ENCODE data around the gene RABGAP1L. TPM values are rescaled to one million over a fixed set of nuclear protein-coding genes. Genes with fewer than 3 reads are reported as not detected.
"Not testable (repeated sequence)": the region's sequence is repeated elsewhere in the genome, so short reads cannot be mapped to it uniquely, and the experiment has no call there.

RABGAP1L gene
- total RNA-seq, 2 experiments from 2014 or later: 98.1 to 158 TPM

DNA sequence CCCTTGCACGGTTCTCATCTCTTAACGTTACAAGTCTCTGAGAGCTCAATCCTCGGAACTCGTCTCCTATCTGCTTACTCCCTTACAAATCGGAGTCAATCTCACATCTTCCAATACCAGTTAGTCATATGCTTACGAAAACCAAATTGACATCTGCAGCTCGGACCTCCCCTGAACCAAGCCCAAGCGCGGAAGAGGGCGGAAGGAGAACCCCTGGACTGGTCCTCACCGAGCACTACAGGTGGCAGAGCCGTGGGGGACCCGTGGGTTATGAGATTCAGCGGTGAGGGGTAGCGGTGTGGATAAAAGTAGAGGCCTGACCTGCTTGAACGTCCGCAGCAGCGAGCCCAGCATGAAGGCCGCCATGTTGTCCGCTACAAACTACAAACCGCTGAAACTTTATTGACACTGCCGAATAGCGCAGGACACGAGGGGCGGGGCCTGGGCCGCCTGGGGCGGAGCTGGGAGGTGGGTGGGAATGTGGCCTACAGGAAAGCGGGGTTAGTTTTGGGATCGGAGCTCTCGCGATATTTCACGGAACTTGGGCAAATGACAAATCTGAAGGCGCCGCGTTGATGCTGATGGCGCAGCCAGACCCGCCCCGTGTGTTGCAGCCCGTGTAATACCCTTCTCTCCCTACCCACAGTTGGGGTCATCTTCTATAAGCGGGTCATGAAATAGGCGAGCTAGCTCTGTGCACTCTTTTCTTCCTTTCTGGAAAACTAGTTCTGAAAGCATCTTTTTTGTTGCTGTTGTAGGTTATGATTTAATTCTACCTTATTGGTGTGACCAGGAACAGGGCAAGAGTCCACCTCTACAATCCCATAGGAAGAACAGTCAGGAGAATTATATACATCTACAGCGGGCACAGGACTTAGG, 864.0 kb downstream of the RABGAP1L start, which contains the start of gene MRPS14:
Gene MRPS14 (minus strand): TSS at position 383 of the 879 bp plus-strand sequence. CDS start 17 bp downstream, at position 366.
- intact Hi-C loops (cut with micrococcal nuclease; ENCODE audit: unreplicated experiment): loop anchor here (2.0 to 10.0 kb wide), 2 partner anchors 22 to 1182 kb away; partner anchors contain the start of gene COP1
- DNase-seq (ENCODE audit: low spot score): peak; percentile 99
- Histone ChIP-seq H4K20me1 (ENCODE audit: insufficient read depth, low read length) (no peaks in the 10 kb centered on the region), H3K27ac (ENCODE audit: low read depth, low read length, poor library complexity, severe bottlenecking) (peak within 1 kb of the TSS; percentile 64), H3K79me2 (ENCODE audit: insufficient read depth, low read depth, low read length) (peaks cover 34% of the 10 kb centered on the region), H3K4me3 (ENCODE audit: low read depth, low read length, poor library complexity, severe bottlenecking) (peak within 1 kb of the TSS; percentile 96), H3K9me3 (ENCODE audit: low read length) (no peaks in the 10 kb centered on the region), H3K4me1 (ENCODE audit: insufficient read depth, low read length, poor library complexity, severe bottlenecking) (peaks cover 18% of the 10 kb centered on the region), H3K9me2 (ENCODE audit: insufficient read depth, low read length) (no peaks in the 10 kb centered on the region), H3K36me3 (ENCODE audit: insufficient read depth, low read length) (peaks cover 10% of the 10 kb centered on the region; the same call in 1 of the 2 replicates), H3K4me2 (ENCODE audit: low read length) (peak within 1 kb of the TSS; percentile 89), H2AFZ (ENCODE audit: low read length) (peak within 1 kb of the TSS; percentile 98)
- TSS peak; percentile 84 for BruUV-seq (replicated peaks)
- ChIA-PET POLR2A (interaction anchor here (0.5 to 2.2 kb wide), 17 partner anchors 9 to 1155 kb away, joined by 3 to 27 read pairs (median 3); partner anchors contain the start of genes CACYBP, GAS5 and ZBTB37), CTCF (ENCODE audit: unreplicated experiment) (interaction anchor here (0.6 to 1.6 kb wide), 5 partner anchors 22 to 346 kb away, joined by 3 to 5 read pairs (median 3); no protein-coding TSS in a partner anchor)
- no peak for TF ChIP-seq EZH2phosphoT487 (IDR thresholded peaks at IDR 0.05; ENCODE audit: borderline replicate concordance, low read depth, low read length)
- TF ChIP-seq CTCF (conservative IDR thresholded peaks at IDR 0.05; ENCODE audit: low read length): no peak

GRCh38 chr1:175023922-175024242, 864.6 kb downstream of the RABGAP1L start:
- H3K4me3 ChIP-seq (ENCODE audit: low read depth, low read length, poor library complexity, severe bottlenecking): peak overlapping the region; percentile 96
- peaks cover 34% of the 10 kb centered on the region for H3K79me2 ChIP-seq (ENCODE audit: insufficient read depth, low read depth, low read length)
- H3K9me3 ChIP-seq (ENCODE audit: low read length); DNase-seq (ENCODE audit: low spot score); H3K36me3 ChIP-seq (ENCODE audit: insufficient read depth, low read length); H3K9me2 ChIP-seq (ENCODE audit: insufficient read depth, low read length); H4K20me1 ChIP-seq (ENCODE audit: insufficient read depth, low read length): not testable (repeated sequence)
- peaks cover 18% of the 10 kb centered on the region for H3K4me1 ChIP-seq (ENCODE audit: insufficient read depth, low read length, poor library complexity, severe bottlenecking)
- ChIA-PET CTCF (ENCODE audit: unreplicated experiment) (interaction anchor here (0.9 to 1.6 kb wide), 4 partner anchors 23 to 121 kb away, joined by 3 to 5 read pairs (median 3); no protein-coding TSS in a partner anchor), POLR2A (interaction anchor here (0.5 to 2.2 kb wide), 9 partner anchors 10 to 649 kb away, joined by 3 to 27 read pairs (median 3); partner anchors contain the start of gene CACYBP)
- BruUV-seq (replicated peaks): TSS peak; percentile 99
- peak overlapping the region; percentile 89 for H3K4me2 ChIP-seq (ENCODE audit: low read length)
- intact Hi-C loops (cut with micrococcal nuclease; ENCODE audit: unreplicated experiment): loop anchor here (2.0 to 10.0 kb wide), 2 partner anchors 23 to 1181 kb away; partner anchors contain the start of gene COP1
- H3K27ac ChIP-seq (ENCODE audit: low read depth, low read length, poor library complexity, severe bottlenecking): peak overlapping the region; percentile 64
- peak overlapping the region; percentile 98 for H2AFZ ChIP-seq (ENCODE audit: low read length)

DNA sequence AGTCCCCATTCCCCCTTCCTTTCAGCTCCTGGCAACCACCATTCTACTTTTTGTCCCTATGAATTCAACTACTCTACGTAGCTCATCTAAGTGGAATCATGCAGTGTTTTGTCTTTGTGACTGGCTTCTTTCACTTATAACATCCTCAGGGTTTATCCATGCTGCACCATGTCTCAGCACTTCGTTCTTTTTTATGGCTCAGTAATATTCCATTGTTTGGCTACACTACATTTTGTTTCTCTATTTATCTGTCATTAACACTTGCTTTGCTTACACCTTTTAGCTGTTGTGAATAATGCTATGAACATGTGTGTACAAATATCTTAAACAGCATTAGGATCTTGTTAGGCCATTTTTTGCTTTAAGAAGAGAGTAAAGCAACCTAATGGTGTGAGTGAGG, 865.5 kb downstream of the RABGAP1L start:
- Histone ChIP-seq H2AFZ (ENCODE audit: low read length) (no peak overlapping the region), H3K36me3 (ENCODE audit: insufficient read depth, low read length) (peaks cover 3% of the 10 kb centered on the region; the same call in 1 of the 2 replicates), H3K79me2 (ENCODE audit: insufficient read depth, low read depth, low read length) (peaks cover 28% of the 10 kb centered on the region), H4K20me1 (ENCODE audit: insufficient read depth, low read length) (no peaks in the 10 kb centered on the region), H3K9me3 (ENCODE audit: low read length) (no peaks in the 10 kb centered on the region), H3K4me3 (ENCODE audit: low read depth, low read length, poor library complexity, severe bottlenecking) (no peak overlapping the region), H3K4me2 (ENCODE audit: low read length) (no peak overlapping the region), H3K4me1 (ENCODE audit: insufficient read depth, low read length, poor library complexity, severe bottlenecking) (peaks cover 25% of the 10 kb centered on the region), H3K9me2 (ENCODE audit: insufficient read depth, low read length) (no peaks in the 10 kb centered on the region), H3K27ac (ENCODE audit: low read depth, low read length, poor library complexity, severe bottlenecking) (no peak overlapping the region)
- DNase-seq (ENCODE audit: low spot score): no peak
- no peak for TF ChIP-seq EZH2phosphoT487 (IDR thresholded peaks at IDR 0.05; ENCODE audit: borderline replicate concordance, low read depth, low read length)
- TF ChIP-seq CTCF (conservative IDR thresholded peaks at IDR 0.05; ENCODE audit: low read length): no peak
- BruUV-seq (replicated peaks): no TSS peak
- POLR2A ChIA-PET: interaction anchor here (0.8 kb wide), 1 partner anchor 267 kb away, joined by 4 read pairs; no protein-coding TSS in a partner anchor
- CTCF ChIA-PET (ENCODE audit: unreplicated experiment): no interaction called here
- intact Hi-C loops (cut with micrococcal nuclease; ENCODE audit: unreplicated experiment): loop anchor here (5.0 to 10.0 kb wide), 2 partner anchors 313 to 1180 kb away; partner anchors contain the start of gene COP1

All from OCI-LY7 (cell line).